GM23248 (cell line): Measurements from ENCODE around the gene KCNG4.

Experiments
- EZH2 ChIP-seq: fragments of 200-600 bp; sonication (generic); IDR thresholded peaks from 2 replicates; pipeline ENCODE4 v1.6.1; 2018; ENCODE audit warnings: antibody characterized with exemption, mild to moderate bottlenecking; ENCODE audit not compliant: insufficient read depth, poor library complexity, severe bottlenecking
- EZH2phosphoT487 ChIP-seq: fragments of 200-600 bp; sonication (generic); IDR thresholded peaks from 2 replicates; pipeline ENCODE4 v1.6.1; 2018; ENCODE audit warnings: antibody characterized with exemption, moderate library complexity, mild to moderate bottlenecking, low read depth; ENCODE audit not compliant: insufficient read depth

DNA sequence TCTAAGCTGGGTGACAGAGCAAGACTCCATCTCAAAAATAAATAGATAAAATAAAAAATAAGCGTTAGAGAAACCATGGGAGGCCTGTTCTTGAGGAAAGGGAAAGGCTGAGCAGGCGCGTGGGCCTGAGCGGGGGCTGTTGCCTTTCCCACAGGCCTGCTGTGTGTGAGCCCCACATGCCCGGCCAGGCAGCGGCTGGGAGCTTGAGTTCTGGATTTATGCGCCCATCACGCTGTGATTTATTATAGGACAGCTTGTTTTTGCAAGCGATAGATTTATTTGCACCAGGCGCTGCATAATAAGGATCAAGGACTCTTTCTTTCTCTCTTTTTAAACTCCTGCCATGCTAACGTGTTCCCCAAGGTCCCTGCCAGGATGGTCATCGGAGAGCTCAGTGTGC is 40.1 kb upstream of the KCNG4 start:
- TF ChIP-seq EZH2 (no peak), EZH2phosphoT487 (no peak)
